HG03025 (cell line): Measurements from ENCODE around the gene CAST.
"Not testable (repeated sequence)": the region's sequence is repeated elsewhere in the genome, so short reads cannot be mapped to it uniquely, and the experiment has no call there.

ENCODE experiments used
- ATAC-seq: cut with Tn5 transposase; IDR thresholded peaks from one replicate; pipeline ENCODE4 v1.9.1; 2021; ENCODE audit warnings: mild to moderate bottlenecking, moderate library complexity; ENCODE audit not compliant: unreplicated experiment, low FRiP score

Gene CAST

DNA sequence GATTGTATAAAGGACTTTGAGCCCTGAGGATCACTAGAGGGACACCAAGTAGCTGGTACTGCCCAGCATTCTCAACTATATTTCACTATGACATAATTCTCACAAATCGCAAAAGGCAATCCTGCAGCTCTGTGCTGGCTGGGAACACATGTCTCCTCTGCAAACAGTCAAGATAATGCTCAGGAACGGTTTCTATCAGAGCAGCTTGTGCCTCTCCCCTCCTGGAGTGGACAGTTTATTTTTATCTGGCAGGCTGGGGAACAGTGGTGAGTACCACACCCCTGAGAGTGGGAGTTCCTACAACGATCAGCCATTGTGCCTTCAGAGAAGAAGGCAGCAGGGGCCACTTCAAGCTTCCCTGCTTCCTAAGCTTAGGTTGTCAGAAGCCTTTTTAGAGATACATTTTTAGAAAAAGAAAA lies 79.7 kb downstream of the CAST start:
- ATAC-seq: no peak

DNA sequence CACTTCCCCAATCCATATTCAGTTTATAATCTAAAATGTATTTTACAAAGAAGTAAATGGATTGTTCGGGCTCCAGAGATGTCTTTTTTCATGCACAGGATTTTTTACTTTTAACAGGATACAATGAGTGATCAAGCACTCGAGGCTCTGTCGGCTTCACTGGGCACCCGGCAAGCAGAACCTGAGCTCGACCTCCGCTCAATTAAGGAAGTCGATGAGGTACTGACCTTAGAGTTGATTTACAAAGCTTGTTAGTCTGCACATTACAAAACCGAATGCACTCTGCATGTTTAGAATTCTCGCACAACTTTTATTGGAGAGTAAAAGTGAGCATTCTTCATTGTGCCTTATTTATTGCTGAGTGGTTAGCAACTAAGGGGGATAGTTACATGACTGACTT lies 80.4 kb downstream of the CAST start:
- ATAC-seq: no peak

DNA sequence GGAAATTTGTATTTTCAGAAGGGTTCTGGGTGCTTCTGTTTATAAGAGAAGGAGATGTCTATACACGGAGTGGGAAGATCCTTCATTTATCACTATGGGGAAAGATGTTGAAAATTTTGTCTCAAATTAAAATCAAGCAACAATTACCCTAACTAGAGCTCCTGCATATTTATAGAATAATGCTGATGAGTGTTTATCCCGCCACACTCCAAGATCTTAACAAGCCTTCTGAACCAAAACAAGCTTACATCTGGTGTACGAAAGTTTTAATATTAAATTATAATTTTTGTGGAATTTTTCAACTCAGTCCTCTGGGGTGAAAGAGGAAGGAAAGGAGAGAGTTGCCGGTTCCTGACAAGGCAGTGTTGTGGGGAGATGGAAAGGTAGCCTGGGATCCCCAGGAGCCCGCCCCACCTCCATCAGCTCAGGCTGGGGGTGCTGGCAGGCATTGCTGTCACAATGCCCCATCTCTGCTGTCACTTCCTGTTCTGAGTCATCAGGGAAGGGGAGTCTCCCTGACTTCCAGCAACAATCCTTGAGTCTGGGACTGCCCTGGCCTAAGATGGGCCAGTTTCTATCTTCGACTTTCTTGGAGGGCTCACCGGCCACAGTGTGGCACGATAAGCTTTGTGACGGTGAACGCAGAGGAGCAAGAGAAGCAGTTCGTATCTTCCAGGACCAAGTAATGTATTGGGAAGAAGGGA lies 81.0 kb downstream of the CAST start:
- ATAC-seq: no peak

DNA sequence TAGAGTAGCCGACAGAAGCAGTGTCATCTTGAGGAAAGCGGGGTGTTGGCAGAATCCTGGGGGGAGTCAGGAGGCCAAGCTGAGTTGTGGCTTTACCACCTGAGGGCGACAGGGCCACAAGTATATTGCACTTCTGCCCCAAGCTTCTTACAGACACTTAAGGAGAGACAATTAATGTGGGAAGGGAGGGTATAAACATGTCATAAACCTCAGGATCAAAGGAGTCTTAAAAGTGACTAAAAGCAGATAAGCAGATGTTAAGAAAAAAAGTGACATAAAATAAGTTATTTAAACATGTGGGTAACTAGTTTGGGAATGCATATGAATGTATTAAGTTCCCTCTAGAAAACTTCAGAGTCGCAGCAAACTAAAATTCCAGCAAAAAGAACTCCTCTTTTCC lies 81.6 kb downstream of the CAST start:
- ATAC-seq: no peak

DNA sequence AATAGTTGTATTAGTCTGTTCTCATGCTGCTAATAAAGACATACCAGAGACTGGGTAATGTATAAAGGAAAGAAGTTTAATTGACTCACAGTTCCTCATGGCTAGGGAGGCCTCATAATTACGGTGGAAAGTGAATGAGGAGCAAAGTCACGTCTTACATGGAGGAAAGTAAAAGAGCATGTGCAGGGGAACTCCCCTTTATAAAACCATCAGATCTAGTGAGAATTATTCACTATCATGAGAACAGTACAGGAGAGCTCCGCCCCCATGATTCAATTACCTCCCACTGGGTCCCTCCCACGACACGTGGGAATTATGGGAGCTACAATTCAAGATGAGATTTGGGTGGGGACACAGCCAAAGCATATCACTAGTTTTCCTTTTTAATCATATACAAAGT lies 82.0 kb downstream of the CAST start:
- ATAC-seq: not testable (repeated sequence)

DNA sequence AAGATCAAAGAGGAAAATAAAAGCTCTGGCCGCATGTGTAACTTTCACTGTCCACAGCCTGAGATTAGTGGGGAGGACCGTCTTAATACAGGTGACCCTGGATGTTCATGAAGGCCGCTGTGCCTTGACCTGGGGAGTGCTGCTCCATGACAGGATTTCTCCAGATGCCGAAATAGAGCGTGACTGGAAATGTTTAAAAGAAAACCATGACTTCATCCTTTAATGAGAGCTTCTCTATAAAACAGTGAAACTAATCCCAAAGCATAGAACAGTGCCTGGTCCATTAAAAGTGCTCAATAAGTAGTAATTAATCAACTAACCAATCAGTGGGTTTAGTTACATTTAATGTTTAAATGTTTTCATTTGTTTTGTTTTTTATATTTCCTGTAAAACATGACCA lies 82.8 kb downstream of the CAST start:
- no peak for ATAC-seq

DNA sequence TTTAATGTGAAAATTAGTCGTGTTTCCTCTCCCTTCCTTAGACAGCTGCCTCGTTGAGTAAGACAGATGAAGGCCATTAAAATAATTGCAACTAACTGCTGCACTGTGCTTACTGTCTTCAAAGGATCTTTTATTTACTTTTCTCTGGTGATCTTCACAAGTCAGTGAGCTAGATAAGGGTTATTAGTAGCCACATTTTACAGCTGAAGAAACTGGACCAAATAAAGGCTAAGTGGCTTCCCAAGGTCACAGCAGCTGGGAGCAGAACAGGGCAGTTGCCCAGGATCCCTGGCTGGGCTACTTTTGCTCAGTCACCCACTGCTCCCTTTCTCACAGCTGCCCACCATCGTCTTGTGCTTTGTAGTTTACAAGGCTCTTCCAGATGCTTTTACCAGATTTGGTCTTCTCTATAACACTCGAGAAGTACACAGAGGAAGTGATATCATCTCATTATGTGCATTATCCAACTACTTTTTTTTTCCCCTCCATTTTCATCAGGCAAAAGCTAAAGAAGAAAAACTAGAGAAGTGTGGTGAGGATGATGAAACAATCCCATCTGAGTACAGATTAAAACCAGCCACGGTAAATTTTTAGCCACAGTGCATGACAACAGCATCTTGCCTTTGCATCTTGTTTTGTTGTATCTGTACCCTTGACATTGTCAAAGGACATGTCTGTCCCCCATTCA lies 83.8 kb downstream of the CAST start:
- no peak for ATAC-seq

DNA sequence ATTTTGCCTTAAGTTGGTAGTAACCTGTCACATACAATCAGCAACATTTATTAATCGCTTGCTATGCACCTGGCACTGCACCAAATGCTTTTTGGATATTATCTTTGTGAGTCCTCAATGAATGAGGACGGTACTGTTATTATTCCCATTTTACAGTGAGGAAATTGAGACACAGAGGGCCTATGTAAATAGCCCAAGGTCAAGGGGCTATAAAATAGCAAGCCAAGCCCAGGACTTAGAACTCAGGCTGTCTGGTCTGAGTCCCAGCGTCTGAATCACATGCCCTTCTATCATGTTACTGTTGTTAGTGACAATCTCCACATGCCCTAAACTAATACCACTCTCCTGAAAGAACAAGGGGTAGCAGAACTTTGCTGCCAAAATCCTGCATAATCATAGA lies 85.5 kb downstream of the CAST start:
- ATAC-seq: no peak

DNA sequence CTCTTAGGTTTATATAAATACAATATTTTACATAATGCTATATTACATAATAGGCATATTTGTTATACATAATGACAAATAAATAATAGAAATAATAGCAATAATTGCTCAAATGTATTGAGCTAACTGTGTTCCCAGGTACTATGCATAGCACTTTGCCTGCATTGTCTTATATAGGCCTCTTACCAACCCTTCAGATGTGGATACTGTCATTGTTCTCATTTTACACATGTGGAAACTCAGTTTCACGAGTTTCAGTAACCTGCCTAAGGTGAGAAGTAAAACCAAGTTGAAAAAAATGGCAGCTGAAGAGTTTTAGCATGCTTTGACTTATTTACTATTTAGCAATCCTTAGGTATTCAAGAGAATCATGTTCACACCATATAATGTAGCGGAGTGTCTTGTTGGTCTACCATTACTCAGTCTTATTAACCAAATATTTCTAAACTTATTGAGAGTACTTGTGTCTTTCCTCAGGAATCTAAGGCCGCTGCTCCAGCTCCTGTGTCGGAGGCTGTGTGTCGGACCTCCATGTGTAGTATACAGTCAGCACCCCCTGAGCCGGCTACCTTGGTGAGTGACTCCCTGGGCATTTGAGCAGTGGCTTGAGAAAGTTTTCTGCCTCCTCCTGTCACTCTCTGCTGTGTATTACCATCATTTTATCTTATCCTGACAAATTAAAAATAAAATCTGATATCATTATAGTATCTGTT lies 88.1 kb downstream of the CAST start:
- no peak for ATAC-seq

DNA sequence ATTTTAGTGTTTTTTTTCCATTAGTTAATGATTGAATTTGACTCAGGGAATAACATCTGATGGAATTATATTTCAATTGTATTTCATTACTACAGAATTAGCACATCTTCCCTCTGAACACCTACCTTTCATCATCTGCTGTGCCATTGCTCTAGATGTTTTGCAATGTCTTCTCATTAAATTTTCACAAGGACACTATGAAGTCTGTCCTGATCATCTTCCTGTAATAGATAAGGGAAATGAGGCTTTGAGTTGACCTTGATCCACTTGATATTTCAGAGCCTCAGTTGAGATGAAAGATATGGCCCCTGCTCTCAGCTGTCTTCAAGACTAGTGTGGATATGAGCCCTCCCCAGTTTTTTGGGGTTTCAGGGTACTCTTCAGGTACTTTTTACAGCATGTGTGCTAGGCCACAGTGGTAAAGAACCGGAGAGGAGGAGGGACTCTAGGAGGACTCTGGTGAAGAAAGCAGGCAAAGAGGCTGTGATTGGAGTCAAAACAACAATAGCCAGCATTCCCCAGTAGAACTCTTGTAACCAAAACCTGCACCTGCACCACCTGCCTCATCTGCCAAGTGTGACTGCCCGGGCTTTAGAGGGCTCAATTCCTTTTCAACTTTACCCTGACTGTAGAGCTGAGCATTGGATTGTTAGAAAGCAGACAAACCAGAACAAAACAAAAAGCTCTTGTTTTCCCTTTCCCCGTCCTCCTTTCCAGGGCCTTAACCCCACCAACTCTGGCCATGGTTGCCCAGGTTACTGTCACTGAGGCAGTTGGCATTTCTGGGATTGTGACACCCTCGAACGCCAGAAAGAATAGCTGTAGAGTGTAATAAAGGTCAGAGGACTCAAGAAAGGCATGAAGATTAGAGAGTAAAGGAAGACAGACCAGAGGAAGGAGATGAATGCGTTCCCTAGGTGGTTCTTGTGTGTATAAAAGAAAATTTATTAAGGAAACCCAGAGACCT lies 89.3 kb downstream of the CAST start:
- no peak for ATAC-seq

DNA sequence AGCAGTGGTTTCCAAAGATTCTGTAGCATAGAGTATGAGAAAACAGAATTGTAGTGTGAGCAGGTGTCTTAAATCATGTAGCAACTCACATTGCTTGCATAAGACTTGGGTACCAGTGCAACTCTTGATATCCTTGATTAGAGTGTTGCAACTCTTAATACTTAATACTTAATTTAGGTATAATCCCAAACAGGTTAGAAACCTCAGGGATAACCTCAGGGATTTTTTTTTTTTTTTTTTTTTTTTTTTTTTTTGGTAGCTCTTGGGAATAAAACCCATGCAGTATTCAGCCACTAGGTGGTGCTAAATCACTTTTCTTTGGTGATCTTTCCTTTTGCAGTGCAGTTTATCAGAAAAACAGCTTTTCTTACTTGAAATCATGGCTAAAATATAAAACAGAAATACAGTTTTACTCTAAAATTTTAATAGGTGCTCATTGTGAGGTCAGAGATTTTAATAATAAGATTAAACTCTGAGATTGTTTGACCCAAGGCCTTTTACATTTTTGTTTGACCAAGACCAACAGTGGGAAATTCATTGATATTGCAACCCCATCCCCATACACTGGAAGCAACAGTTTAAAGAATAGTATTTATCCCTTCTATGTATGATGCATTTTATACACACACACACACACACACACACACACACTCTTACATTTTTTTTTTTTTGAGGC lies 90.3 kb downstream of the CAST start:
- ATAC-seq: no peak

DNA sequence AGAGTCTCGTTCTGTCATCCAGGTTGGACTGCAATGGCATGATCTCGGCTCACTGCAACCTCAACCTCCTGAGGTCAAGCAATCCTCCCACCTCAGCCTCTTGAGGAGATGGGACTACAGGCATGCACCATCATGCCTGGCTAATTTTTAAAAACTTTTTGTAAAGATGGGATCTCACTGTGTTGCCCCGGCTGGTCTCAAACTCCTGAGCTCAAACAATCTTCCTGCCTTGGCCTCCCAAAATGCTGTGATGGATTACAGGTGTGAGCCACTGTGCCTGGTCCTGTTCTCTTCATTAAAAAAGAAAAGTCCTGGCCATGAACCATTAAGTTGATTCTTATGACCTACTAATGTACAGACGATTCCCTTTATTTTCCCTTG lies 90.8 kb downstream of the CAST start:
- no peak for ATAC-seq

DNA sequence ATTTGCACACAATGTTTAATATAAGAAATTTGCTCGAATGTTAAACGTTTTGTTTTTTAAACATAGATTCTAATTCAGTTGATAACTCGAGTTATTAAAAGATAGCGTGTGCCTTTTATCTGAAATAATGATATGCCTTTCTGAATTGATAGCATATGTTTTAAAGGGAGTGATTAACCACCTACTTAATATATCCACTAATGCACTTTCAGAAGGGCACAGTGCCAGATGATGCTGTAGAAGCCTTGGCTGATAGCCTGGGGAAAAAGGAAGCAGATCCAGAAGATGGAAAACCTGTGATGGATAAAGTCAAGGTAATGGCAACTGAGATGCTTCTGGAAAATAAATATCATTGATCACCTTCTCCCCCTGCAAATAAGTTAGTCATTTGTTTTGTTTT lies 91.7 kb downstream of the CAST start:
- no peak for ATAC-seq

DNA sequence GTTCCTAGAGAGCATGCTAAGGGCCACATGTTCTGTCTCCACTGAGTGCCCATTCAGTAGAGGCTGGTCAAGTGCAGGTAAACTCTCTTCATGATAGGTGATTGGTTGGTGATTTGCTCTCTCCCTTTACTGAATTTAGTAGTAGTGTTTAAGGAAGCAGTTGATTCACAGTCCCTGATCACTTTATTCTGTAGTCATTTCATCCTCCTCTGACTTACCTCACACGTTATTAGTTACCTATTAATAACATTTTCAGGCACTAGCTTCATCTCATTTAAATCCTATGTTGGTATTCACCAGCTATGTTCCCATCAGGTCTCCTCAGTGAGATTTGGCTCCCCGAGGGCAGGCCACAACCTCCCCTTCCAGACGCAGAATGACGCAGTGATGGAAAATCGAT lies 93.7 kb downstream of the CAST start:
- no peak for ATAC-seq

DNA sequence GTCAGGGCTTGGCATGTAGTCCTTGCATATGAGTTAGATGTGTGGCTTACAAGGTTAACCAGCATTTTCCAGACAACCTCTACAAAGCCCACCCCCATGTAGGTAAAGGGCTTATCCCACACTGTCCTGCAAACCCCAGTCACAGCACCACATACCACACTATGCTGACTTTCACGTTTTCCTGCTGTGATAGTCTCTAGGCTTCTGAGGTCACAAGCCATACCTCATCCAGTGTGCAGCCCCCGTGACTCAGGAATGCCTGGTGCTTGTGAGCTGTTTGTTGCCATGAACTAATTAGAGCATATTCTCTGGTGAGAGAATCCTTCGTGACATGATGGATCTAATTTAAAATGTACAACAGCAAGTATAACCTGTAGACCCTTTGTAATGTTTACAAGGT lies 94.8 kb downstream of the CAST start:
- ATAC-seq: no peak

DNA sequence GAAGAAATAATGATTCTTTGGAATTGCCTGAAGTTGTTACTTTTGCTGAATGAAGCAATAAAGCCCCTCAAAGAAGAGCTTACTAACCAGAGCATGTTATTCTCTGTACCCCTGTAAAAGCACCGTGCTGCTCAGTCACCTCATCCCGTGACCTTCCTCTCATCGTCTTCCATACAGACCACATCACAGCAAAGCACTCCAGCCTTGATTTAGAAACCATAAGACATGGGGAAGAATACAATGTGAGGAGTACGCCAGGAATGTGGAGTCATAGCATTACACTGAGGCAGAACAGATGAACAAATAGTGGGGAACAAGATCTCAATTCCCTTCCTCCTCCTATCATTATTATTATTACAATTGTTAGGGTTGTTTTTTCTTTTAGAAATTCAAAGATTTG lies 96.4 kb downstream of the CAST start:
- ATAC-seq: no peak

DNA sequence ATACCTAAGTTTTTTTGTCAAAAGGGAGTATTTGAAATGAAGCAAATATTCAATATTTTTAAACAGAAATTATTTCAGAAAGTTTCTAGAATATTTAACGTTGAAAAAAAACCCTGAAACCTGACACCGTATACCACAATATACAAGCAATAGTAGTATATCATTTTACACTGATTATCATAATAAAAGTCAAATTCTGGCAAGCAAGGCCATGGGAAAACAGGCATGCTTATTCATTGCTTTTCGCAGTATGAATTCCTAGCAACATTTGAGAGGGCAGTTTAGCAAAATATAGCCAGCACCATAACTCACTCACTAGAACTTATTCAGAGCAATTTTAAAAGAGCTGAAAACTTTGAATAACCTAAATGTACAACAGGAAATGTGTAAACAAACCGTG lies 99.4 kb downstream of the CAST start:
- ATAC-seq: no peak

DNA sequence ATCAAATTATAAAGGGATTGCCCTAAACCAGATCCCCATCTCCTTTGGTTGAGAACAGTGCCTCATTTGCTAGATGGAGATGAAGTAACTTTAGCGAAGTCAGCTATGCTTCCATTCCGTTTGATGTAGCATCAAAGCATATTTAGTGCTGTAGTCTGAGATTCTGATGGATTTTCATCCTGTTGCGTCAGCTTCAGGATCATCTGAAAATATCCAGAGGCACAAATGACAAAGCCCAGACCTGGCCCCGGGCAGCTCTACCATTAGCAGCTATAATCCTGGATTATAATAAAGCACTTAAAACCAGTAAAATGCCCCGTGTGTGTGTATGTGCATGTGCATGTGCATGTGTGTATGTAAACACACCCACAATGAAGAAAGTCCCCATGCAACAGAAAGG lies 100.8 kb downstream of the CAST start:
- ATAC-seq: no peak

DNA sequence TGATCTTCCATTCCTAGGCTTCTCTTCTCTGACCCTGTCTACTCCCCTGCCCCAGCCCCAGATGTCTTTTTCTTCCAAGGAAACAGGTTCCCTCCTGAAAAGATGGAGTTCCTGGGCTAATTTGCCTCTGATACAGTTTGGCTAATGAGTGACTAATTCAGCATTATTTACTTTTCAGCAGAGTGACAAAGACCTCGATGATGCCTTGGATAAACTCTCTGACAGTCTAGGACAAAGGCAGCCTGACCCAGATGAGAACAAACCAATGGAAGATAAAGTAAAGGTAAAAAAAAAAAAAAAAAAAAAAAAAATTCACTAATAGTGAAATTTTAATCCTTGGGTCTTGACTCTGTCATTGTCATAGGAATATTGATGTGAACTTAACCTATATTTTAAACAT lies 102.9 kb downstream of the CAST start:
- no peak for ATAC-seq

DNA sequence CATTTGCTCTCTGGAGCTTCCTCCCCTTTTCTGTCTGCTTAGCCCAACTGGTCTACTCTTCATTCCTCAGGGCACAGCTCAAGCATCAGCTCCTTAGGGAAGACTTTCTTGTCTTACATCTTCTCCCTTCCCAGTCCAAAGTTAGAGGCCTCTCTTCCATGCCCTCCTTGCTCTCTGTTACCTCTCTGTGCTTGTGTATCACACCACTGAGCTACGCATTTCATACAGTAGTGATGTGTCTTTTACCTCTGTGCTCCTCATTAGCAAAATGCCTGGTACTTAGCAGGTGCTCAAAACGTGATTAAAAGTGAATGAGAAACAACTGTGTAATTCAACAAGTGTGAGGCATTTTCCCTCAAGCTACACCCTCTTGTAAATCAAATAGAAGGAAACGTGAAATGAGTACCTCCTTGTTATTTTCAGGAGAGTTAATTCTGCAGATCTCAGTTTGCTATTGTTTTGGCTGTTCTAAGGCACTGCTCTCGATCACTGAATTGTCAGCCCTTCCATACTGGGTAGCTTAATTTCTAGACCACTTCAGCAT lies 106.6 kb downstream of the CAST start:
- no peak for ATAC-seq
